DOHH2 (cell line): ENCODE measurements around the gene NKAIN2.

ENCODE experiments used
- CTCF ChIP-seq: fragments of 200-600 bp; sonication (generic); IDR thresholded peaks from one replicate; pipeline ENCODE4 v1.5.1; 2014; ENCODE audit warnings: antibody characterized with exemption, mild to moderate bottlenecking, low read depth, low read length; ENCODE audit not compliant: poor library complexity, severe bottlenecking
- EZH2phosphoT487 ChIP-seq: fragments of 200-600 bp; sonication (generic); IDR thresholded peaks from 2 replicates; pipeline ENCODE4 v1.6.1; 2017; ENCODE audit warnings: borderline replicate concordance, mild to moderate bottlenecking, antibody characterized with exemption, low read length, moderate library complexity, mixed read lengths

DNA sequence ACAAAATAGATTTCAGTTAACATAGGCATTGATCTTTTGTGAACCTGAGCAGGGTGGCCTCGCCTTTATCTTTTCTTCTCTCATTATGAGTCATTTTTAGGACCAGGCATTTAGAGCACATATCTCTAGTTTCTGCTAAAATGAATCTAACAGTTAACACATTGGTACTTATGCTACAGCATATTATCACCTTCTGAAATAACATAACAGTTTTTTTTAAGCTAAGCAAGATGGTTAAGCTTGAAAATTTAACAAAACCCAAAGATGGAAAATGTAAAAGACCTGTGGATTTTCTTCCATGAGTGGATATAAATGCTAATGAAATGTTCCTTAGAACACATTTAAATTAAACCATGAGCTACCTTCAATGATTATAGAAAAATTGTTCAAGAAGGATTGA lies 671.5 kb downstream of the NKAIN2 start:
- TF ChIP-seq EZH2phosphoT487 (no peak), CTCF (no peak)
